K562 (cell line): ENCODE data around the gene LRRK2. TPM values are rescaled to one million over a fixed set of nuclear protein-coding genes. Genes with fewer than 3 reads are reported as not detected.

Source experiments
- ATAC-seq: fragments of 200-7000 bp; cut with Tn5 transposase; 3 replicates; pipeline ENCODE4 v1.9.1; 2020; ENCODE audit warnings: moderate library complexity
- BruUV-seq: library from RNA; stranded (reverse); fragments of 400-500 nt; replicated peaks from 2 replicates; lab custom pipeline; 2021; lab: Mats Ljungman, UMichigan
- CTCF ChIA-PET: fragments of 300-600 bp; formaldehyde crosslinking; extraction: SDS; loops from one replicate; lab custom pipeline; 2021; ENCODE audit warnings: low intra/inter-chr PET ratio; lab: Yijun Ruan, JAX
- POLR2A ChIA-PET: fragments of 300-600, 350-650 bp; sonication (Branson Sonifier 250); formaldehyde crosslinking; extraction: SDS; loops from one replicate; lab custom pipeline; 2021; ENCODE audit warnings: antibody characterized with exemption, inconsistent platforms; lab: Yijun Ruan, JAX
- DNase-seq, 4 experiments: peaks; one replicate each; pipeline versions ENCODE4 v3.0.0 to v3.0.0-alpha.2; 2011 to 2018; ENCODE audit warnings: low spot score in 3 of 4, mixed read lengths in 3 of 4; ENCODE audit errors: extremely low read depth in 1 of 4
- FAIRE-seq: peaks from 2 replicates; lab custom pipeline; 2011; peaks lifted over from hg19 to GRCh38; lab: Jason Lieb, UNC
- H2AFZ ChIP-seq: 2 replicates; pipeline ENCODE4 v1.6.0; 2011; ENCODE audit warnings: low read depth, low read length, control low read depth, inconsistent platforms
- H3K27ac ChIP-seq: fragments of 200-600 bp; 3 replicates; pipeline ENCODE4 v1.8.0; 2011; ENCODE audit warnings: low read depth, mild to moderate bottlenecking, control low read depth, inconsistent platforms, low read length, moderate library complexity, mixed read lengths; ENCODE audit errors: extremely low read depth
- H3K27me3 ChIP-seq, 2 experiments: fragments of 300-600 bp in 1 of 2; 2 replicates in 1 of 2; 3 replicates in 1 of 2; pipeline versions ENCODE4 v1.6.0 to v1.8.0; 2011; ENCODE audit warnings: inconsistent platforms in 2 of 2, low read length in 2 of 2, mild to moderate bottlenecking in 1 of 2, mixed read lengths in 1 of 2, moderate library complexity in 1 of 2; ENCODE audit not compliant: control insufficient read depth in 2 of 2, insufficient read depth in 2 of 2
- H3K36me3 ChIP-seq: fragments of 300-600 bp; 3 replicates; pipeline ENCODE4 v1.8.0; 2011; ENCODE audit warnings: mild to moderate bottlenecking, low read length, inconsistent platforms; ENCODE audit not compliant: control insufficient read depth, insufficient read depth
- H3K4me1 ChIP-seq, 2 experiments: fragments of 200-600 bp in 1 of 2; replicated peaks in 1 of 2; 2 replicates in 1 of 2; 3 replicates in 1 of 2; pipeline versions ENCODE4 v1.5.1 to v1.8.0; 2011; ENCODE audit warnings: inconsistent platforms in 2 of 2, low read length in 2 of 2, mild to moderate bottlenecking in 1 of 2, mixed read lengths in 1 of 2, moderate library complexity in 1 of 2; ENCODE audit not compliant: control insufficient read depth in 2 of 2, insufficient read depth in 2 of 2
- H3K4me2 ChIP-seq: 2 replicates; pipeline ENCODE4 v1.6.1; 2011; ENCODE audit warnings: low read length, control low read depth, inconsistent platforms, mixed read lengths; ENCODE audit not compliant: insufficient read depth
- H3K4me3 ChIP-seq: fragments of 200-600 bp; sonication (generic), shearing (Covaris generic); 2 replicates; pipeline ENCODE4 v1.5.1; 2016; ENCODE audit warnings: control low read depth, inconsistent platforms
- H3K79me2 ChIP-seq: fragments of 200-600 bp; 3 replicates; pipeline ENCODE4 v1.8.0; 2011; ENCODE audit warnings: low read length, inconsistent platforms; ENCODE audit not compliant: control insufficient read depth, insufficient read depth
- H3K9ac ChIP-seq, 2 experiments: 2 replicates each; pipeline versions ENCODE4 v1.6.0 to v1.6.1; 2011; ENCODE audit warnings: low read depth in 2 of 2, low read length in 2 of 2, control low read depth in 1 of 2, inconsistent platforms in 1 of 2, mild to moderate bottlenecking in 1 of 2, mixed read lengths in 1 of 2; ENCODE audit not compliant: insufficient read depth in 1 of 2
- H3K9me1 ChIP-seq: one replicate; pipeline ENCODE4 v1.6.0; 2011; ENCODE audit warnings: inconsistent platforms, mild to moderate bottlenecking, low read length, moderate library complexity; ENCODE audit not compliant: control insufficient read depth, insufficient read depth
- H3K9me3 ChIP-seq: replicated peaks from 2 replicates; pipeline ENCODE4 v1.5.1; 2011; ENCODE audit warnings: low read depth, low read length, inconsistent platforms; ENCODE audit not compliant: control insufficient read depth, insufficient read depth
- H4K20me1 ChIP-seq: replicated peaks from 2 replicates; pipeline ENCODE4 v1.6.1; 2011; ENCODE audit warnings: low read length, inconsistent platforms, mixed read lengths; ENCODE audit not compliant: control insufficient read depth, insufficient read depth
- L3MBTL2 ChIP-seq: fragments of 450-650 bp; IDR thresholded peaks from 2 replicates; pipeline ENCODE4 v1.6.1; 2016; ENCODE audit warnings: mild to moderate bottlenecking, moderate library complexity
- RBM22 ChIP-seq: fragments of 200-400 bp; formaldehyde crosslinking; IDR thresholded peaks from 2 replicates; pipeline ENCODE4 v1.6.1; 2018; ENCODE audit warnings: low read length, low read depth; ENCODE audit not compliant: poor library complexity, severe bottlenecking
- XRCC3 ChIP-seq: fragments of 450-650 bp; IDR thresholded peaks from 2 replicates; pipeline ENCODE4 v1.6.1; 2017; ENCODE audit warnings: mild to moderate bottlenecking, moderate library complexity
- ZNF133 ChIP-seq: fragments of 250-450 bp; sonication (Bioruptor Pico); IDR thresholded peaks from 2 replicates; pipeline ENCODE4 v1.4.0; 2020; ENCODE audit warnings: mild to moderate bottlenecking
- in situ Hi-C: fragments of 300-500 bp; cut with MboI; formaldehyde crosslinking; loops from 4 replicates; pipeline ENCODE4 v1.15.0; 2018; ENCODE audit warnings: inconsistent platforms, mixed read lengths
- intact Hi-C: fragments of 100-400 bp; cut with micrococcal nuclease; formaldehyde crosslinking; loops from 2 replicates; pipeline ENCODE4 v1.14.2; 2022
- polyA plus RNA-seq, 8 experiments: library from polyadenylated mRNA; depleted of rRNA in 4 of 8; stranded (reverse) in 5 of 8; unstranded in 3 of 8; fragments of >200 nt; fragmentation: Nextera tagmentation in 2 of 8; fragmentation: Illumina TruSeq in 1 of 8; extraction: Ambion mirVana in 2 of 8; extraction: Trizol in 1 of 8; gene quantifications; 2 replicates each; pipeline versions ENCODE4 v1.2.1 to v1.2.3, GENCODE V29; 2011 to 2014; ENCODE audit warnings: inconsistent platforms in 1 of 8, missing spikeins in 1 of 8
- total RNA-seq, 7 experiments: library from RNA; depleted of rRNA in 6 of 7; stranded (reverse); fragments of >200 nt in 6 of 7; fragmentation: Illumina TruSeq in 2 of 7; extraction: Trizol in 2 of 7; gene quantifications; 2 replicates each; pipeline versions ENCODE4 v1.2.1 to v1.2.3, GENCODE V29; 2011 to 2021; ENCODE audit warnings: low replicate concordance in 1 of 7
- TF ChIP-seq, protein P1 (sequence below), 3 experiments: IDR thresholded peaks in 2 of 3; conservative IDR thresholded peaks in 1 of 3; 2 replicates each; pipeline ENCODE4 v1.5.1; 2011 to 2012; ENCODE audit warnings: low read length in 3 of 3, mild to moderate bottlenecking in 3 of 3, control low read depth in 2 of 3, improper control_type of control experiment in 1 of 3, inconsistent platforms in 1 of 3, low read depth in 1 of 3, mixed read lengths in 1 of 3, moderate library complexity in 1 of 3; ENCODE audit not compliant: insufficient read depth in 2 of 3

Gene LRRK2
- total and polyA plus RNA-seq, 9 of the 15 experiments (the other 6 are each of a cell fraction or from before 2014, with no cell fraction given), result 0.03 to 0.89 (median 0.31) TPM

DNA sequence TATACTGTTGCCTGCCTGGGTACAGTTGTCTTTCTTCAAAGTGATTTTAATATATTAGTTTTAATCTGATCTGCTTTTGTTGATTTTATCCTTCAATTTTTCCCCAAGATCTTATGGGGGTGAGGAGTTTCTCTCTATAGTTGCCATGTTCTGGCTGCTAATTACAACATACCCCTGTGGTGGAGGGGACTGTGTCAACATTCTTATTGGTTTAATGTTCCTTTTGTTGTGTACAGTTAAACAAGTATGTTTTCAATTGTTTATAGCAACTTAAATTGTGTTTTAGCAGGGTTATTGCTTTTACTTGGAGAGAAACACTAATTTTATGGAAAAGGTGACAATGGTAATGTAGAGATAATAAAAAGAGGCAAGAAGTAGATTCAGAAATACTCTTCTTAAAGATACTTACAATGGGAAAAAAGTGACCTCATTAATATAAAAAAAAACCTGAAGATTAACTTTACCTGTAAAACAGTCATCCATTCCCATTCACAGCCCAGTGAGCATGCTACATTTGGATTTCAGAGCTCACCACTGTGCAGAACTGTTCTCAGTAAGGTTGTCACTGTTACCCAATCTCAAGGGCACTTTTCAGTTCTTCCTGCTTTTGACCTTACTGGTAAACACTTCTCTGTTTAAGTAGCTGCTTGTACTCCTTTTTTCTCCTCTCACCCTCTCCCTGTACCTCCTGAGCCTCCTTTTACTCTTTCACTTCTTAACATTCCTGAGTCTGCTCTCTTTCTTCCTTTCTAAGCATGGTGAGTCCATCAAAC is 8.1 kb upstream of the LRRK2 start:
- H3K36me3 ChIP-seq, result no peaks in the 10 kb centered on the region
- POLR2A ChIA-PET, result no interaction called here

More for the DNA sequence above, 8.1 kb upstream of the LRRK2 start:
- TF ChIP-seq L3MBTL2 (no peak), RBM22 (no peak), ZNF133 (CRISPR knock-in tag) (no peak), XRCC3 (no peak)
- TF ChIP-seq, protein P1, sequence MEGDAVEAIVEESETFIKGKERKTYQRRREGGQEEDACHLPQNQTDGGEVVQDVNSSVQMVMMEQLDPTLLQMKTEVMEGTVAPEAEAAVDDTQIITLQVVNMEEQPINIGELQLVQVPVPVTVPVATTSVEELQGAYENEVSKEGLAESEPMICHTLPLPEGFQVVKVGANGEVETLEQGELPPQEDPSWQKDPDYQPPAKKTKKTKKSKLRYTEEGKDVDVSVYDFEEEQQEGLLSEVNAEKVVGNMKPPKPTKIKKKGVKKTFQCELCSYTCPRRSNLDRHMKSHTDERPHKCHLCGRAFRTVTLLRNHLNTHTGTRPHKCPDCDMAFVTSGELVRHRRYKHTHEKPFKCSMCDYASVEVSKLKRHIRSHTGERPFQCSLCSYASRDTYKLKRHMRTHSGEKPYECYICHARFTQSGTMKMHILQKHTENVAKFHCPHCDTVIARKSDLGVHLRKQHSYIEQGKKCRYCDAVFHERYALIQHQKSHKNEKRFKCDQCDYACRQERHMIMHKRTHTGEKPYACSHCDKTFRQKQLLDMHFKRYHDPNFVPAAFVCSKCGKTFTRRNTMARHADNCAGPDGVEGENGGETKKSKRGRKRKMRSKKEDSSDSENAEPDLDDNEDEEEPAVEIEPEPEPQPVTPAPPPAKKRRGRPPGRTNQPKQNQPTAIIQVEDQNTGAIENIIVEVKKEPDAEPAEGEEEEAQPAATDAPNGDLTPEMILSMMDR (IDR thresholded peaks at IDR 0.05 in 2 of 3, conservative IDR thresholded peaks at IDR 0.05 in 1 of 3; ENCODE audit: insufficient read depth in 2 of 3, low read depth in 1 of 3, low read length in 3 of 3), result no peak
- H3K79me2 ChIP-seq, result no peaks in the 10 kb centered on the region
- no peaks in the 10 kb centered on the region for H3K9me1 ChIP-seq
- H3K27me3 ChIP-seq, result no peaks in the 10 kb centered on the region
- no peak overlapping the region for H3K9ac ChIP-seq
- no TSS peak for BruUV-seq
- H3K4me3 ChIP-seq, result no peak overlapping the region
- no peaks in the 10 kb centered on the region for H3K4me1 ChIP-seq
- H2AFZ ChIP-seq, result no peak overlapping the region
- H3K27ac ChIP-seq, result no peak overlapping the region
- FAIRE-seq (no peak), DNase-seq (no peak), ATAC-seq (no peak)
- no peak overlapping the region for H3K4me2 ChIP-seq
- CTCF ChIA-PET, result no interaction called here
- H4K20me1 ChIP-seq, result no peaks in the 10 kb centered on the region
- no peaks in the 10 kb centered on the region; the same call in 1 of the 2 replicates for H3K9me3 ChIP-seq
- intact Hi-C loops, result no loop called here
- in situ Hi-C loops, result no loop called here
